AG04450 (cell line): Measurements from ENCODE around the gene CYP4X1. TPM values are rescaled to one million over a fixed set of nuclear protein-coding genes. Genes with fewer than 3 reads are reported as not detected.
"Not testable (repeated sequence)": the region's sequence is repeated elsewhere in the genome, so short reads cannot be mapped to it uniquely, and the experiment has no call there.

ENCODE experiments used
- CTCF ChIA-PET: fragments of 300-600, 350-600 bp; formaldehyde crosslinking; extraction: SDS; loops from one replicate; lab custom pipeline; 2022; ENCODE audit warnings: antibody characterized with exemption, inconsistent platforms; lab: Charles Lee
- POLR2A ChIA-PET: fragments of 350-600 bp; formaldehyde crosslinking; extraction: SDS; loops from one replicate; lab custom pipeline; 2021; ENCODE audit warnings: antibody characterized with exemption, inconsistent platforms; lab: Yijun Ruan, JAX
- DNase-seq: peaks from one replicate; pipeline ENCODE4 v3.0.0-alpha.2; 2011; ENCODE audit warnings: low read depth, low spot score
- H3K27ac ChIP-seq: one replicate; pipeline ENCODE4 v1.5.1; 2012; ENCODE audit warnings: low read depth, low read length, control low read depth
- H3K27me3 ChIP-seq: one replicate; pipeline ENCODE4 v1.6.0; 2012; ENCODE audit warnings: low read length; ENCODE audit not compliant: control insufficient read depth, insufficient read depth
- H3K4me3 ChIP-seq: 2 replicates; pipeline ENCODE4 v1.5.1; 2011; ENCODE audit warnings: mild to moderate bottlenecking, low read depth, low read length, control low read depth
- H3K9me3 ChIP-seq: 2 replicates; pipeline ENCODE4 v1.5.1; 2012; ENCODE audit warnings: low read length; ENCODE audit not compliant: control insufficient read depth, insufficient read depth
- polyA minus RNA-seq: library from RNA; depleted of rRNA, polyadenylated mRNA; stranded (reverse); fragments of >200 nt; gene quantifications from 2 replicates; pipeline ENCODE4 v1.2.3, GENCODE V29; 2011; rRNA and poly(A)+ RNA removed
- polyA plus RNA-seq: library from polyadenylated mRNA; depleted of rRNA; stranded (reverse); fragments of >200 nt; gene quantifications from 2 replicates; pipeline ENCODE4 v1.2.3, GENCODE V29; 2011; rRNA removed
- TF ChIP-seq, protein P1 (sequence below): IDR thresholded peaks from 2 replicates; pipeline ENCODE4 v1.5.1; 2011; ENCODE audit warnings: low read depth, low read length, control low read depth, inconsistent platforms

CYP4X1 gene, protein sequence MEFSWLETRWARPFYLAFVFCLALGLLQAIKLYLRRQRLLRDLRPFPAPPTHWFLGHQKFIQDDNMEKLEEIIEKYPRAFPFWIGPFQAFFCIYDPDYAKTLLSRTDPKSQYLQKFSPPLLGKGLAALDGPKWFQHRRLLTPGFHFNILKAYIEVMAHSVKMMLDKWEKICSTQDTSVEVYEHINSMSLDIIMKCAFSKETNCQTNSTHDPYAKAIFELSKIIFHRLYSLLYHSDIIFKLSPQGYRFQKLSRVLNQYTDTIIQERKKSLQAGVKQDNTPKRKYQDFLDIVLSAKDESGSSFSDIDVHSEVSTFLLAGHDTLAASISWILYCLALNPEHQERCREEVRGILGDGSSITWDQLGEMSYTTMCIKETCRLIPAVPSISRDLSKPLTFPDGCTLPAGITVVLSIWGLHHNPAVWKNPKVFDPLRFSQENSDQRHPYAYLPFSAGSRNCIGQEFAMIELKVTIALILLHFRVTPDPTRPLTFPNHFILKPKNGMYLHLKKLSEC
- polyA plus RNA-seq (not detected in 2 replicates), polyA minus RNA-seq (not detected in 2 replicates)

DNA sequence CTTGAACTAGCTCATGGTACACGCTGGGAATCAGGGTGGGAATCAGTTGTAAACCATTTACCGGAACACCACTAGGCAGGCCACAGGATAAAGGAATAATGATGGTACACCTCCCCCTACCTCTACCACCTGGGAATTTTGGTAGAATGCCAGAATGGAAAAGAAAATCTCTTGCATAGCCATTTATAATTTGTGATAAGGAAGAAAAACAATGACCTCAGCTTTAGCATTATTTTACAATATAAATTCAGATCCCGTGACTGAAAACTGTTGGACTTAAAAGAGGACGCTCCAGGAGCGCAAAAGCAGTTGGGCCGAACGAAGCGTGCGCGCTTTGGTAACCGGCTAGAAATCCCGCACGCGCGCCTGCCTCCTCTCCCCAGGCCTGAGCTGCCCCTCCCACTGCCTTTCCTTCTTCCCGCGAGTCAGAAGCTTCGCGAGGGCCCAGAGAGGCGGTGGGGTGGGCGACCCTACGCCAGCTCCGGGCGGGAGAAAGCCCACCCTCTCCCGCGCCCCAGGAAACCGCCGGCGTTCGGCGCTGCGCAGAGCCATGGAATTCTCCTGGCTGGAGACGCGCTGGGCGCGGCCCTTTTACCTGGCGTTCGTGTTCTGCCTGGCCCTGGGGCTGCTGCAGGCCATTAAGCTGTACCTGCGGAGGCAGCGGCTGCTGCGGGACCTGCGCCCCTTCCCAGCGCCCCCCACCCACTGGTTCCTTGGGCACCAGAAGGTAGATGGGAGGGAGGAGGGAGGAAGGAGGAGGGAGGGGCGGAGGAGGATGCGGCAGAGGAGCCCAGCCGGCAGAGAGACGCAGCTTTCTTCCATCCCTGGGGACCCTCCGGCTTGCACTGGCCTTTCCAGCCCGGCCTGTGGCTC lies at the start of gene CYP4X1:
TSS of gene CYP4X1 (plus strand) at position 402 of the 873 bp plus-strand sequence. CDS start at position 551, 149 bp downstream.
- TF ChIP-seq, protein P1, sequence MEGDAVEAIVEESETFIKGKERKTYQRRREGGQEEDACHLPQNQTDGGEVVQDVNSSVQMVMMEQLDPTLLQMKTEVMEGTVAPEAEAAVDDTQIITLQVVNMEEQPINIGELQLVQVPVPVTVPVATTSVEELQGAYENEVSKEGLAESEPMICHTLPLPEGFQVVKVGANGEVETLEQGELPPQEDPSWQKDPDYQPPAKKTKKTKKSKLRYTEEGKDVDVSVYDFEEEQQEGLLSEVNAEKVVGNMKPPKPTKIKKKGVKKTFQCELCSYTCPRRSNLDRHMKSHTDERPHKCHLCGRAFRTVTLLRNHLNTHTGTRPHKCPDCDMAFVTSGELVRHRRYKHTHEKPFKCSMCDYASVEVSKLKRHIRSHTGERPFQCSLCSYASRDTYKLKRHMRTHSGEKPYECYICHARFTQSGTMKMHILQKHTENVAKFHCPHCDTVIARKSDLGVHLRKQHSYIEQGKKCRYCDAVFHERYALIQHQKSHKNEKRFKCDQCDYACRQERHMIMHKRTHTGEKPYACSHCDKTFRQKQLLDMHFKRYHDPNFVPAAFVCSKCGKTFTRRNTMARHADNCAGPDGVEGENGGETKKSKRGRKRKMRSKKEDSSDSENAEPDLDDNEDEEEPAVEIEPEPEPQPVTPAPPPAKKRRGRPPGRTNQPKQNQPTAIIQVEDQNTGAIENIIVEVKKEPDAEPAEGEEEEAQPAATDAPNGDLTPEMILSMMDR: no peak
- ChIA-PET POLR2A (no interaction called here), CTCF (no interaction called here)
- Histone ChIP-seq H3K27me3 (no peaks in the 10 kb centered on the region), H3K27ac (no peak within 1 kb of the TSS), H3K4me3 (no peak within 1 kb of the TSS), H3K9me3 (no peaks in the 10 kb centered on the region; the same call in 1 of the 2 replicates)
- no peak for DNase-seq

DNA sequence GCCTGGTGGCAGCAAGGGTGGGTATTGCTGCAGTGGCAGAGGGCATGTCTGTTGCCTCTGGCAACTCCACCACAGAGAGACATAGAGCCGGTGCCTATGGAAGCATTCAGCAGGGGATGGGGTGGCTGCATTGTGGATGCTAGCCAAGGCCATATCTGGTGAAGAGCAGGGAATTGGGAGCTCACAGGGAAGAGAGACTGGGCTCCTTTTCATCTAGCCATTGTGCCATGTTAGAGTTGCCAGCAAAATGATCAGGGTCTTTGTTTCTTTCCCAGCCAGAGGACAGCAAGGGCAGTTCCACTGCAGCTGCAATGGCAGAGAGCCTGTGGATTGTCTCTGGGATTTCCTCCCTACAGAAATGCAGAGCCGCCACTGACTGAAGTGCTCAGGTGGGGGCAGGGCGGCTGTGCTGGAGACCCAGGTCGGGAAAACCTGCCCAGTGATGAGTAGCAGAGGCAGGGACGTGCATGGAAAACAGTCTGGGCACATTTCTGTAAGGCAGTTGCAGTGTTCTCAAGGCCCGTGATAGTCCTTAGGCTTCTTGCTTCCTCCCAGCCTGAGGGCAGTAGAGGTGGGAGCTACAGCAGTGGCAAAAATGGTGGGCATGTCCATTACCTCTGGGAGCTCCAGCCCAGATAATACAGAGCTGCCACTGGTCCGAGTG lies 40.2 kb upstream of the CYP4X1 start:
- Histone ChIP-seq H3K4me3 (no peak overlapping the region), H3K9me3 (peaks cover 6% of the 10 kb centered on the region; the same call in 1 of the 2 replicates), H3K27ac (no peak overlapping the region), H3K27me3 (no peaks in the 10 kb centered on the region)
- no peak for DNase-seq
- TF ChIP-seq, protein P1: no peak
- ChIA-PET CTCF (no interaction called here), POLR2A (no interaction called here)

DNA sequence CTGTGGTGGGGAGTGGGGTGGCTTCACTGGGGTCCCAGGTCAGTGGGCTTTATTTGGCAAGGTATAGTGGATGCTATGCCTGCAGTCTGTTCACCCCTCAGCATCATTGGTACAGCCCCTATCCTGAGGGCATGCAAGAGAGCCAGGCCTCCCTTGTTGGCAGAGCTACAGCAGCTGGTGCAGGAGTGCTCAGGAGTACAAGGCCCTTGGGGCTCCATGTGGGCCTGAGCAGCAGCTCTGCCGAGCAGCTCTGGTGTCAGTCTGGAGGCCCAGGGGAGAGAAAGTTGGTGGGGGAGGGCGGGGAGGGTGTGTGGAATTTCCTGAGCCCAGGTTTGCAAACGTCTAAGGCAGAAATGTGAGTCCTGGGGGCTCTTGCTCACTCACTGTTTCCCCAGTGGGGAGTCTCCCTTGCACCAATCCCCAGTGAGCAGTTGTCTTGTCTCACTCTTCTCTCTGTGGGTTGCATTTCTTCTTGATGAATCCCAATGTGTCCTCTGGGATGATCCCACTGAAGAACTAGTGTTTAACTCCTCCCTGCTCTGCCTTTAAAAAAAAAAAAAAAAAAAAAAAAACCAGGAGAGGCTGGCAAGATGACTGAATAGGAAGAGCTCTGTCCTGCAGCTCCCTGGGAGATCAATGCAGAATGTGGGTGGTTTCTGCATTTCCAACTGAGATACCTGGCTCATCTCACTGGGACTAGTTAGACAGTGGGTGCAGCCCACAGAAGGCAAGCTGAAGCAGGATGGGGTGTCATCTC lies 39.5 kb upstream of the CYP4X1 start:
- ChIA-PET CTCF (interaction anchor here (0.6 kb wide), 1 partner anchor 239 kb away, joined by 3 read pairs; no protein-coding TSS in a partner anchor), POLR2A (no interaction called here)
- TF ChIP-seq, protein P1: no peak
- H3K27me3 ChIP-seq: no peaks in the 10 kb centered on the region
- DNase-seq: no peak
- peaks cover 6% of the 10 kb centered on the region; the same call in 1 of the 2 replicates for H3K9me3 ChIP-seq
- H3K4me3 ChIP-seq: no peak overlapping the region
- H3K27ac ChIP-seq: no peak overlapping the region

DNA sequence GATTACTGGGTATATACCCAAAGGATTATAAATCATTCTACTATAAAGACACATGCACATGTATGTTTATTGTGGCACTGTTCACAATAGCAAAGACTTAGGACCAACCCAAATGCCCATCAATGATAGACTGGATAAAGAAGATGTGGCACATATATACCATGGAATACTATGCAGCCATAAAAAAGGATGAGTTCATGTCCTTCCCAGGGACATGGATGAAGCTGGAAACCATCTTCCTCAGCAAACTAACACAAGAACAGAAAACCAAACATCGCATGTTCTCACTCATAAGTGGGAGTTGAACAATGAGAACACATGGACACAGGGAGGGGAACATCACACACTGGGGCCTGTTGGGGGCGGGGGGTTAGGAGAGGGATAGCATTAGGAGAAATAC lies 32.9 kb upstream of the CYP4X1 start:
- POLR2A ChIA-PET, H3K27me3 ChIP-seq, CTCF ChIA-PET, DNase-seq, H3K27ac ChIP-seq, H3K9me3 ChIP-seq, H3K4me3 ChIP-seq: not testable (repeated sequence)
